ENCODE data around the gene TPSD1.
"Not testable (repeated sequence)": the region's sequence is repeated elsewhere in the genome, so short reads cannot be mapped to it uniquely, and the experiment has no call there.

The TPSD1 gene

GRCh38 chr16:1222553-1223354, 33.1 kb upstream of the TPSD1 start:
- H3K27ac ChIP-seq: no peak overlapping the region
- TF ChIP-seq CTCF (conservative IDR thresholded peaks at IDR 0.05): no peak

GRCh38 chr16:1223355-1224214, 32.3 kb upstream of the TPSD1 start:
- no peak overlapping the region for H3K27ac ChIP-seq
- TF ChIP-seq CTCF (conservative IDR thresholded peaks at IDR 0.05): no peak

- no peak for TF ChIP-seq CTCF (conservative IDR thresholded peaks at IDR 0.05)
- H3K27ac ChIP-seq: no peak overlapping the region
Observed at GRCh38 chr16:1224558-1224957, 31.3 kb upstream of the TPSD1 start.

GRCh38 chr16:1225051-1225451, 30.8 kb upstream of the TPSD1 start, which contains the start of gene TPSG1:
TSS of gene TPSG1 (minus strand) at chr16:1225268. CDS start at chr16:1225252, 16 bp downstream.
- no peak for TF ChIP-seq CTCF (conservative IDR thresholded peaks at IDR 0.05)
- no peak within 1 kb of the TSS for H3K27ac ChIP-seq

GRCh38 chr16:1225728-1226311, 30.0 kb upstream of the TPSD1 start:
- H3K27ac ChIP-seq: not testable (repeated sequence)

- H3K27ac ChIP-seq: not testable (repeated sequence)
Observed at GRCh38 chr16:1226692-1227091, 29.2 kb upstream of the TPSD1 start.

- H3K27ac ChIP-seq: not testable (repeated sequence)
Observed at GRCh38 chr16:1228227-1228626, 27.6 kb upstream of the TPSD1 start.

- not testable (repeated sequence) for H3K27ac ChIP-seq
Observed at GRCh38 chr16:1229476-1229875, 26.4 kb upstream of the TPSD1 start.

- not testable (repeated sequence) for H3K27ac ChIP-seq
Observed at GRCh38 chr16:1230084-1230470, 25.8 kb upstream of the TPSD1 start, which contains the start of gene TPSB2. TSS of gene TPSB2 (minus strand) at chr16:1230184. CDS start at chr16:1229951, 233 bp downstream.

GRCh38 chr16:1230471-1231212, 25.2 kb upstream of the TPSD1 start:
- H3K27ac ChIP-seq: not testable (repeated sequence)

GRCh38 chr16:1231301-1231700, 24.6 kb upstream of the TPSD1 start:
- not testable (repeated sequence) for H3K27ac ChIP-seq

GRCh38 chr16:1232049-1232748, 23.7 kb upstream of the TPSD1 start:
- not testable (repeated sequence) for H3K27ac ChIP-seq

- not testable (repeated sequence) for H3K27ac ChIP-seq
Observed at GRCh38 chr16:1236659-1237058, 19.2 kb upstream of the TPSD1 start.

All from VCaP (cell line).